NCI-H82 (cell line): Measurements from ENCODE around the gene SCLT1.

Source experiments
- DNase-seq: peaks from one replicate; lab custom pipeline; 2025; lab: John Stamatoyannopoulos, UW

SCLT1 gene

DNA sequence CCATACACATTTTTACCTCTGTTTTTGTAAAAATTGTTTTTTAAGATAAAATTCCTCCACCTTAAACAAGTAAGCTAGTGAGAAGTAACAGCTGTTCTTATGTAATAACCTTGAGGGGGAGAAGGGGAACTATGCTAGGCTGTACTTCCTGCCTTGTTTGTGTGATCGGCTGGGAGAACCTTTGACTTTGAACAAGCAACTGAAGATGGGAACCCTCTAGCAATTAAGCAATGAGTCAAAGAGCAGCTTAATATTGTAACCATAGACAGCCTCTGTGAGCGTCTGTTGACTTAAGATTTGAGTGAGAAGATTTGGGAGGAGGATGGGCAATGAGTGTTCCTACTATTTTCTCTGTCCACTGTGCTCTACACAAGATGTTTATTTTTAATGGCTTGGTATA, 135.1 kb downstream of the SCLT1 start:
- no peak for DNase-seq

DNA sequence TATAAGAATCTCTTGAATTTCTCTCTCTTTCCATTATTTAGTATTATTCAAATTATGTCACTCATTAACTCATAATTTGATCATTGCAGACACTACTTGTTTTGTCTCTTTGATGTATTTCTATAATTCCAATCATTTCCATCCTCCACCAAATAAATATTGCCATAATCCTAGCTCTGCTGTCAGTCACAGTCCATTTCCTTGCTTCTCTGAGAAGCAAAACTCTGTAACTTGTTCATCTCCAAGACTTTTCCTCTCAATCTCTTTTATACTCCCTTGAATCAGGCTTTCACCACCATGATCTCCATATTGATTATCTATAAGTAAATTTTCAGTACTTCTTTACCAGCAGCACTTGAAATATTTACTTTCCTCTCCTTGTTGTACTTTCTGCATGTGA, 135.9 kb downstream of the SCLT1 start:
- DNase-seq, result no peak

DNA sequence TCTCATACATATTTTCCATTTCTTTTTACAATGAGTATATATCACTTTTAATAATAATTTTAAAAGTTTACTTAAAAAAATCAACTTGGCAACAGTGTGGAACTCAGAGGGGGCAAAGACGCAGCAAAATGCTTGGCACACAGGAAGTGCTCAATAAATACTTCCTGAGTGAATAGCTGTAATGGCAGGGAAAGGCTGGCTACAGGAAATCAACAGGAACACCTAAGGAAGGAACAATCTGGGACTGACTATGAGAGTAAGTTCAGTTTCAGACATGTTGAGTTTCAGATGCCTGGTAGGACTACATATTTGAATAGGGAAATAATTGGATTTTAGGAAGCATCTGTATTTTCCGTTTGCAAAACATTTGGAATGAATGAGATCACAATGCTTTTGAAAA, 137.6 kb downstream of the SCLT1 start:
- DNase-seq, result no peak

DNA sequence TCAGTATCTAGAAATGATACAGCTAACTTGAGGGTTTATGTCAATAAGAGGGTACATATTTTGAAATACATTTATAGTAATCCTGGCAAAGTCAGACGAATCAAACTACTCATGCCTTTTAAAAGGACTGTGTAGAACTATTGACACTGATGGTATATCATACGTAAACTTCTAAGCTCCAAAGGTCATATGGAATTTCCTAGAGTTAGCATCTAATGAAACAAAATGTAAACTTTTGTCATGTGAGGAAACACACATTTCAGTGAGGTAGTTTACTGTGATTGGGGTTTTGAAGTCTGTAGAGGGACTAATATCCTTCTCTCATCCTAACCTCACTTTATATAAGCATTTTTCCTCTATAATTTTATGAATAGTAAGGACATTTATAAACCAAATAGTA, 138.4 kb downstream of the SCLT1 start:
- no peak for DNase-seq

DNA sequence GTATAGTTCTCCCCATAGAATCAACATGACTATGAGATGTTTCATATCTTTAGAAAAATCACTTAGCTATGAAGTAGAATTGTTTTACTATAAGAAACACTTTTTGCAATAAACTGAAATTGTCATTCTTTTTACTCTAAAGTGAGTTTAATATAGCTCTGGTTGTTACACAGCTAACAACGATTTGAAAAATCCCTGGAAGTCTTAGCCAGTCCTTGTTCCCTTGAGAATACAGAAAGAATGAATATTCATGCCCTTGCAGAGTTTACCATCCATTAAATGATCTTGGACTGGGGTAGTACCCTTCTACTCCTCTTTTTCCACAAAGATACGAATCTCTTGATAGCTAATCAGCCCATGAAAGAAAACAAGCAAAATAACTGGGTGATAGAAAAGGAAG, 142.0 kb downstream of the SCLT1 start:
- no peak for DNase-seq

DNA sequence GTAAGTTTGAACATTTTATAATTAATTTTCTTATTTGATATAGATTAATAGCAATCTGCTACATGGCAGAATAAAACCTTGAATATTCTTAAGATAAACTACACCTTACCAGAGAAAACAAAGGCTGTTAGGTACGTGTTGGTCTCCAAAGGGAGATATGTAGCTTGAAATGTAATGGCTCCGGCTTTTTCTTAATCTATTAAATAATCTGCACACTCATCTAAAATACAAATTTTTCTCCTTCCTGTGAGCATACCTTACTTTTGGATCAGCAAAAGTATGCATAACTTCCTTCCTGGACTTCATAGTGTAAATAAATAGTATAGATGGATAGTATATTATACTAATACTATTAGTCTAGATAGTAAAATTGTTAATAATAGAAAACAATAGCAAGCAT, 142.5 kb downstream of the SCLT1 start:
- no peak for DNase-seq

DNA sequence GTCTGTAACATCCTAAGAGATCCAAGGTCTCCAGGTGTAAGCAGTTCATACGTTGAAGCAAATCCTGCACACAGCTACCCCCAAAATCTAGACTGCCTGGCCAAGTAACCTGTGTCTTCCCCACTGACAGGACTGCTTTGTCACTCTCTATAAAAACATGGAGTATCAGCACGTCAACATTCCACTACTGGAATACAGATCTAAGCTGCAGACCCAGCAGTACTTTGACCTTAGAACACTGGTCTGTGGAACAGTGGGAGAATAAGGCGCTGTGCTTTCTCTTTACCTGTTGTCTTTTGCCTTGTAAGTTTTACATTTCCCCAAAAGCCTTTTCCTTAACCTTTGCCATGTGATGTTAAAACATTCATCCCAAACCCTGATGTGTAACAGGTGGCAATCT, 146.4 kb downstream of the SCLT1 start:
- DNase-seq, result no peak

DNA sequence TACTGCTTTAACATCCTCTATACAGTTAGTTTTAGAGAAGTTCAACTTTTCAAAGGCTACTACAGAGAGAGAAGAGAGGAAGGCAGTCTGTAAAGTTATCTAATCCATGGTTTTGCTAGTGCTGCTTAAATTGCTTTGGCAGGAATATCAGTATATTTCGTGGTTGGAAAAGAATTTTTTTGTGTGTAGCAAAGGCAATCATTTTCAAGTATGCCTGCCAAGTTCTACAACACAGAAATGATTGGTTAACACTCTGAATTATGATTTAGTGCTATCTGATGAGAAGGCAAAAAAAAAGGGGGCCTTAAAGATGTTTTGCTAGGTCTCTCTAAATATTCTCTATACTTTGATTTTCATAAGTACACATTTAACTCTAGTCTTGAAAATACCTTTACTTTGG, 150.7 kb downstream of the SCLT1 start:
- no peak for DNase-seq

DNA sequence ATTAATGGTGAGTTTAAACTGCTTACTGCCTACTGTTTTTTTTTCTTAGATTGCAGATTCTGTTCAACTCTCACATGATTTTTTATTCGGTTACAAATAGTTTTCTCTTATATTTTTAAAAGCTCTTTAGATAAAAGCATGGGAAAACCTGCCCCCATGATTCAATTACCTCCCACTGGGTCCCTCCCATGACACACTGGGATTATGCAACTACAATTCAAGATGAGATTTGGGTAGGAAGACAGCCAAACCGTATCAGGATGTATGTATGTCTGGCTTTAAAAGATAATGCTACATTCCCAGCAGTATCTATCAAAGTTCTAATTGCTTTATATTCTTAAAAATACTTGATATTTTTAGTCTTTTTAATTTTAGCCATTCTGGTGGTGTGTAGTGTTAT, 152.4 kb downstream of the SCLT1 start:
- no peak for DNase-seq

DNA sequence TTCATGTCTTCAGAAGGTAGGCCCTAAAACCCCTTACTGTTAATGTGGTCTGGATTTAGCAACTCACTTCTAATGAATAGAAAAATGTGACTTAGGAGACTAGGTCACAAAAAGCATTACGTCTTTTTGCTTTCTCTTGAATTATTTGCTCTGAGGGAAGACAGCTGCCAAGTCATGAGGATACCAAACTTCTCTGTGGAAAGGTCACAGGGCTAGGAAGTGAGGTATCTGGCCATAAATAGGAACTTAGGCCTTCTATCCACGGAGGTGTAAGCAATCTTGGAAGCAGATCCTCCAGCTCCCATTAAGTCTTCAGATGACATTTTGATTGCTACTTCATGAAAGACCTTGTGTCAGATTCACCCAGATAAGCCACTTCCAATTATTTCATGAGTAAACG, 163.3 kb downstream of the SCLT1 start:
- DNase-seq, result no peak

DNA sequence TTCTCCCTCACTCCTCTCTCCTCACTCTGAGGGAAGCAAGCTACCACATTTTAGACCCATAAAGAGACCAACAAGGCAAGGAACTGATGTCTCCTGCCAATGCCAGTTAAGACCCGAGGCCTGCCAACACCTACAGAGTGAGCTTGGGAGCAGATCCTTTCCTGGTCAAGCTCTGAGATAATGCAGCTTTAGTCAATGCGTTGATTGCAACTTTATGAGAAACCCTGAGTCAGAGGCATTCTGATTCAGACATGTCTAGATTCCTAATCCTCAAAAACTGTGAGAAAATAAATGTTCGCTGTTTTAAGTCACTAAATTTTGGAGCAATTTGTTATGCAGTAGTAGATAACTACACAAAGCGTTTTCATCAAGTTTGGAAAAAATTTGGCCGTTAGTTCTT, 168.4 kb downstream of the SCLT1 start:
- no peak for DNase-seq

DNA sequence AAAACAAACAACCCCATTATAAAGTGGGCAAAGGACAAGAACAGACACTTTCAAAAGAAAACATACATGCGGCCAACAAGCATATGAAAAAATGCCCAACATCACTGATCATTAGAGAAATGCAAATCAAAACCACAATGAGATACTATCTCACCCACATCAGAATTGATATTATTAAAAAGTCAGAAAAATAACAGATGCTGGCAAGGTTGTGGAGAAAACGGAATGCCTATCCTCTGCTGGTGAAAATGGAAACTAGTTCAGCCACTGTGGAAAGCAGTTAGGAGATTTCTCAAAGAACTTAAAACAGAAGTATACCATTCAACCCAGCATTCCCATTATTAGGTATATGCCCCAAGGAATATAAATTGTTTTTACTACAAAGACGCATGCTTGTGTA, 171.4 kb downstream of the SCLT1 start:
- no peak for DNase-seq

DNA sequence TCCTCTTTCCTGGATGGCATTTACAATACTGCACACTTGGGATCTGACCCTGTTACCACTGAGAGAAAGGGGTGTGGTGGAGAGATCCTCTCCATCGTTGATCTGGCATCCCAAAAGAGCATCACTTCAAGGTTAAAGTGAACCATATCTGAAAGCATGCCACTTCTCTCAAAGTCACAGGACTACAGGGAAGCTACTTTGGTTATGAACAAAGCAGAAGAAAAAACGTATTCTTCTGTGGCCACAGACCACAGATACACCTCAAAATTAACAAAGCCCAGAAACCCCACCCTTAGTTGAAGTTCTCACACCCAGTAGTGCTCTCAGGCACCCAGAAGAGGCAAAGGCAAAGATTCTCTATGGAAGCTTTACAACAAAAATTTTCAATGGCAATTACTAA, 175.6 kb downstream of the SCLT1 start:
- no peak for DNase-seq

DNA sequence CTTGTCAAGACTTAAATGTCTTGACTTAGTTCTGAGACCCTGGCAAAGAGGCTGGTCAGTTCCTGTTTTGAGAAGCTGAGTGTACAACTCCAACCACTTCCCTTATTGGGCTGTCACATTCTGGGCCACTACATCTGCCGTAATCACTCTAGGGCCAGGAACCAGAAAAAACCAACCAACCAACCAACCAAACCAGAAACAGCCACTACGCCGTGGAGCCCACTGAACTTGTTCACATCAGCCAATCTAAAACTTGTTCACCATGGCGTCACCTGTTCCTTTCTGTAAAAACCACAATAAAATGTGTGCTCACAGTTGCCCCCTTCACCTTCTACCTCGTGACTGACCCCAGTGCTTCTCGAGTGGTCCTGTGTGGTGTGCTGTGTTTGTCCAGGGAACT, 176.5 kb downstream of the SCLT1 start:
- no peak for DNase-seq

DNA sequence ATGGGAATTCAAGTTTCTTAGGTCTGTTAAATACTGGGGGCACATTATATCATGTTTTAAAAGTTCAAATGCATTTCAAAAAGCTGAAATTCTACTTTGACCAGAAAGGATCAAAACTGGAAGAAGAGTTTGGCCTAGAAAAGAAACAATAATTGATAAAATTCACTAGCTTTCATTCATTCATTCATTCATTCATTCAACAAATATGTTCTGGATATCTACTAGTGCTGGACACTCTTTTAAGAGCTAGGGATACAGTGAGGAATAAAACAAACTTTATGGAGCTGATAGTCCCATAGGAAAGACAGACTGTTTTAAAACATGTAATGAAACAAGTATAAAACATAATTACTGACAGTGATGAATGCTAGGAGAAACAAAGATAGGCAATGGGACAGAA, 177.8 kb downstream of the SCLT1 start:
- no peak for DNase-seq

DNA sequence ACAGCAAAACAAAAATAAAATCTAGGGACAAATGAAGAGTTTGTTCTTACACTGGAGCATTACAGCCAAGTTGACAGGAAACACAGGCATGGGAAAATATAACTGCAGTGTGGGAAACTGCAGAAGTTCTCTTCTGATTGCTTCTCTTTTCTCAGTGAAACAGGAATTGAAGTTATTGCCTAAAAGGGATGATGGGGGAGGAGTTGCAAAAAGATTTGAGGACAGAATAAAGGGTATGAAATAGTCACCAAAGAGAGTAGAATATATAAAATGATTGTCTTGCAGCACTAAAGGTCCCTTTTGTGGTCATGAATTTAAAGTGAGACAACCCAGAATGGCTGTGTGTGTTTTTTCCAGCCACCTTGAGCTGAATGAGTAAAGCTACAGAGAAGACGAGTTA, 180.1 kb downstream of the SCLT1 start:
- DNase-seq, result no peak

DNA sequence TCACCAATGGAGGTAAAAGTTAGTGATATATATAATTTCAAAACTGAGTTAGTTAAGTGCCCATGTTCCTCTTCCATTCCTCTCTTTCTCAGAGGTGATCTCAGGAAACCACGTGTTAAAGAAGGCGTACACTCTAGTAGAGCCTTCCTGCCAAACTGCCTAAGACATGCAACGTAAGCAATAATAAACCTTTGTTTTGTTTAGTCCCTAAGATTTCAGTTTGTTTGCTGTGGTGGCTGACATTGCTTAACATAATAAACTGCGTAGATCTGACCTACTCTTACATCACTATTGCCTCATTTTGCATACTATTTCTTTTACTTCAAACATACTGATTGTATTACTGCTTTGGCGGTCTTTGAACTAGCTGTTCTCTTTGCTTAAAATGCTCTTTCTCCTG, 184.6 kb downstream of the SCLT1 start:
- no peak for DNase-seq

DNA sequence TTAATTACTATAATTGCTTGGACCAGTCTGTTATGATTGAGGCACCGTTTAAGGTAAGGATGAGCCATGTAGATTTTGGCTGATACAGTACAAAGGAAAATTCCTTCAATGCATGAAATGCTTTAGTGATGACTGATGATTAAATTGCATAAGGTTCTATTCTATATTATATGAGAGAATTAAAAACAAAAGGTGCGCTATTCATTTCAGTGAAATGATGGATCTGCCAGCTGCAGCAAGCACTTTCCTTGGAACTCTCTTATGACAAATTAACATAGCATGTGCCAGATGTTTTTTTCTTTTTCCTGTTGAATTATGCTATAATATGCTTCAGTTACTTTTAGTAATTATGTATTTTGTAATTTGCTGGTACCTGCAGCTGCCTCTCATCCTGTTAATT, 185.4 kb downstream of the SCLT1 start:
- no peak for DNase-seq

DNA sequence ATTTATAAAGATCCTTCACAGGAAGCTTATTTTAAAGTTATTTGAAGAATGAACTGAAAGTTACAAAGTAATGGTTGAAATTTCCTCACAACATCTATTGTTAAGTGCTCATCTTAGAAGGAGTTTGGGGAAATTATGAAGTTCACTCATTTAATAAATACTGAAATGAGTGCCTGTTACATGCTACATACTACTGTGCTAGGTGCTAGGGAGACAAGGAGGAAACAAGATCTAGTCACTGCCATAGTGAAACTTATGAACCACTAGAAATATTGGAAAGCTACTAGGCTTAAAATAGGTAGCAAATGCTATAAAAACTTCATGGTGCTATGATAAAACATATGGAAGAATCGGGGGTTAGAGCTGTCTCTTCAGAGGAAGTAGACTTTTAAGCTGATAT, 186.8 kb downstream of the SCLT1 start:
- DNase-seq, result no peak

DNA sequence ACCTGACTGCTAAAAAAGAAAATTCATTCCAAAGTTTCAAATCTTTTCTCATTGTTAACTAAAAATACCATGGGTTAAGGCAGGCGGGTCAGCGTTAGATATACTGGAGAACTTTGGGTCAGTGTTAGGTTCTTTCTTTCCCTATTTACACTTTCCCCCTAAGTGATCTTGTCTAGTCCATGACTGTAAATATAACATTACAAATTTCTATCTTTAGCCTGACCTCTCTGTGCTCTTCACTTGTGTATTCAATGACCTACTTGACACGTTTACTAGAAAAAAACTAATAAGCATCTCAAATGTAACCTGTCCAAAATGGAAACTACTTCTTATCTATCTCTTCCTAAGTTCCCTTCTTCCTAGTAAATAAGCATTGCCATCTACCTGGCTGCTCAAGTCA, 188.5 kb downstream of the SCLT1 start:
- DNase-seq, result no peak

DNA sequence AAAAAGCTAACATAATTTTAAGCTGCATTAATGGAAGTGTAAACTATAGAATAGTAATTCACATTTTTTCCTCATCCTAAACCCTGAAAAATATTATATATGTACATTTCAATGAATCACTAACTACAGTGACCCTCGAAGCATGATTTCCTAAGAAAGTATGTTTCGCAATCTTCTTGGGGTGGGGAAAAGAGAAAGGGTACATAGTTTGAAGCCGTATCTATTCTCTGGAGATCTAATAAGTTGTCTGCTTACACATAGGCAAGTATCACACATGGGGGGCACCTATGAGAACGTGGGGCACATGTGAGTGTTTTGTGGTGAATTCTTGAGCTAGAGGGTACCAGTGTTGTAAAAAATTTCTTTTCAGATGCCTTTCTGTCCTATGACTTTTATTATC, 212.7 kb downstream of the SCLT1 start:
- no peak for DNase-seq

DNA sequence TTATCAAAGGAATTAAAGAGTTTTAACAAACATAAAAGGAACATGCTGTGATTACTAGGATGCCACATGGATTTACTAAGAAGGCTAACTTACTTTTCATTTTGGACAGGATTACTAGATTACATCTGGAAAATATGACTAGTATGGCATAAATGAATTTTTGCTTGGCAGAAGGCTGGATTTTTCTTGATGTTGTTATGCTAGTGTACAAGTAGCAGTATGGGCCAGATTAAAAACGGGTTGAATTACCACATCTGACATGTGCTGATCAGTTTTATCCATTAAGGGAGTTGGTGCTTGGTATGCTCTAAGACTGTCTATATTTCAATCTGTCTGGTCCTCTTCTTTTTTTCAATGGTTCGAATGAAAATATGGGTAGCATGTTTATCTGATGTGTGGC, 213.4 kb downstream of the SCLT1 start:
- peak; percentile 6 for DNase-seq

DNA sequence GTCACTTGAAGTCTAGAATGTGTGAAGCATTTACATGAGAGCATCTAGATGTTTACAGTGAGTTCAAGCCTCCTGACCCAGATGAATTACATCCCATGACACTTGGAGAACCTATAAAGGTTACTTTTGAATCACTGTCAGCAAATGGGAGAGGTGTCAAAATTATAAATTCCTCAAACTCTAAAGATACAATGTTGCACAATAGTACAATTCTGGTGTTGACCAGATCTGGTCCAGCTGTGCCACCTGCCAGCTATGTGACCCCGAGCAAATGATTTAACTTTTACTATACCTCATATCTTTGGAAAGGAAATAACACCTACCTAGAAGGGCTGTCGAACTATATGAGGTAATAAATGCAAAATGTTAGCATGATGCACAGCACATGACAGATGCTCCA, 214.1 kb downstream of the SCLT1 start:
- DNase-seq, result no peak

DNA sequence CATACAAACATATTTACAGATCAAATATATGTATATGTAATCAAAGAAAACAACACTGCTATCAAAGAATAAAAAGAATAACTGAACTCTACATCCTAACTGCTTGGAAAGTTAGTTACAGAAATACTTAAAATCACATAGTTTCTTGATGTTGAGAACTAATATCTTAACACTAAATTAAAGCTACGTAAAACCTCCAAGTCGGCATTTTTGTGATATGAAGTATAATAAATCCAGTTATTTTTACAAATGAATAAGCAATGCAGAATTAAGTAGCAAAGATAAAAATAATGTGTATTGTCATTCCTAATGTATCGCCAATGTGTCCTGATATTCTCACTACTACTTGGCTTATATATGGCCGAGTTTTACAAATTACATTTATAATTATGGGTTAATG, 215.4 kb downstream of the SCLT1 start:
- DNase-seq, result no peak

DNA sequence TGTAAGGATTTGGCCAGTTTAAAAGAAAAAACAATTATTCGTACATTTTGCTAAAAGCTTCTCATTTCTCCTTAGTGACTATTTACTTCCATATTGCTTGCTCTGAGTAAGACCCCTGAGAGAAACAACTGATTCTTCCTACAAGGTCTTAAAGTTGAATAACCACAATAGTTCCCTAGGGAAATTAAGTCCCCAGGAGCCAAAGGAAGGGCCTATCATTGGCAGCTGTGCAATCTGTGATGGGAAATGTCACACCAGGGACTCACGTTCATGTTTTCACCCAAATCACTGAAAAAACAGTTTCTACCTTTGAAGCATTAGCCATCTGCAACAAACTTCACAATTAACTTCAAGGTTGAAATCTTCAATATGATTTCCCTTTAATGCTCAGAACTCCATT, 217.1 kb downstream of the SCLT1 start:
- peak; percentile 27 for DNase-seq
